Measurements from ENCODE around the gene HYDIN.

DNA sequence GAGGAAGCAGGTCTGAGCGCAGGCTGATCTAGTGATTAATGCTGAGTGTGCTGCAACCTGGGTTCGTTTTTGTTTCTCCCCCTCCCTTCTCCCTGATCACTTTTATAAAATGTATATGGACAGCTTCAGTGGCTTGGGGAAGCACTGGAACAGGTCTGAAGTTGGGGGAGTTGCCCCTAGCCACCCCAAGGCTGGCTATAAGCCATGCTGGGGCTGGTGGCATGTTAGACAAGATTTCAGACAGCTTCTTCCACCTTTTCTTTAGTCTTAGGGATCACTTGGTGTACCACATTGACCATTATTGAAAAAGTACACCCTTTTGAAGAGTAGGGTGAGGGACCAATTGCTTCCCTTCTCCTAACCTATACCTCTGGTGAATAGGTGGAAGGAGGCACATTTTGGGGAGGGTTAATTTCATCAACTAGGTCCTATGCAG lies 425.8 kb downstream of the HYDIN start:
- TF ChIP-seq, protein P1, sequence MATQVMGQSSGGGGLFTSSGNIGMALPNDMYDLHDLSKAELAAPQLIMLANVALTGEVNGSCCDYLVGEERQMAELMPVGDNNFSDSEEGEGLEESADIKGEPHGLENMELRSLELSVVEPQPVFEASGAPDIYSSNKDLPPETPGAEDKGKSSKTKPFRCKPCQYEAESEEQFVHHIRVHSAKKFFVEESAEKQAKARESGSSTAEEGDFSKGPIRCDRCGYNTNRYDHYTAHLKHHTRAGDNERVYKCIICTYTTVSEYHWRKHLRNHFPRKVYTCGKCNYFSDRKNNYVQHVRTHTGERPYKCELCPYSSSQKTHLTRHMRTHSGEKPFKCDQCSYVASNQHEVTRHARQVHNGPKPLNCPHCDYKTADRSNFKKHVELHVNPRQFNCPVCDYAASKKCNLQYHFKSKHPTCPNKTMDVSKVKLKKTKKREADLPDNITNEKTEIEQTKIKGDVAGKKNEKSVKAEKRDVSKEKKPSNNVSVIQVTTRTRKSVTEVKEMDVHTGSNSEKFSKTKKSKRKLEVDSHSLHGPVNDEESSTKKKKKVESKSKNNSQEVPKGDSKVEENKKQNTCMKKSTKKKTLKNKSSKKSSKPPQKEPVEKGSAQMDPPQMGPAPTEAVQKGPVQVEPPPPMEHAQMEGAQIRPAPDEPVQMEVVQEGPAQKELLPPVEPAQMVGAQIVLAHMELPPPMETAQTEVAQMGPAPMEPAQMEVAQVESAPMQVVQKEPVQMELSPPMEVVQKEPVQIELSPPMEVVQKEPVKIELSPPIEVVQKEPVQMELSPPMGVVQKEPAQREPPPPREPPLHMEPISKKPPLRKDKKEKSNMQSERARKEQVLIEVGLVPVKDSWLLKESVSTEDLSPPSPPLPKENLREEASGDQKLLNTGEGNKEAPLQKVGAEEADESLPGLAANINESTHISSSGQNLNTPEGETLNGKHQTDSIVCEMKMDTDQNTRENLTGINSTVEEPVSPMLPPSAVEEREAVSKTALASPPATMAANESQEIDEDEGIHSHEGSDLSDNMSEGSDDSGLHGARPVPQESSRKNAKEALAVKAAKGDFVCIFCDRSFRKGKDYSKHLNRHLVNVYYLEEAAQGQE (IDR thresholded peaks at IDR 0.05; ENCODE audit: insufficient read depth in 1 of 2, low read depth in 2 of 2, low read length in 2 of 2): no peak
- TF ChIP-seq POLR2AphosphoS5 (IDR thresholded peaks at IDR 0.05; ENCODE audit: low read depth, low read length): no peak
- TF ChIP-seq FOXP2 (optimal IDR thresholded peaks at IDR 0.05; ENCODE audit: borderline replicate concordance, extremely low read depth, extremely low read length, insufficient read depth): no peak
- no peak for TF ChIP-seq SIN3A (IDR thresholded peaks at IDR 0.05; ENCODE audit: borderline replicate concordance, insufficient read depth, low read length)
- TF ChIP-seq TAF1 (IDR thresholded peaks at IDR 0.05; ENCODE audit: borderline replicate concordance, insufficient read depth, low read length): no peak
